ENCODE measurements around the gene SLCO4C1.
"Not testable (repeated sequence)": the region's sequence is repeated elsewhere in the genome, so short reads cannot be mapped to it uniquely, and the experiment has no call there.

SLCO4C1 gene, protein sequence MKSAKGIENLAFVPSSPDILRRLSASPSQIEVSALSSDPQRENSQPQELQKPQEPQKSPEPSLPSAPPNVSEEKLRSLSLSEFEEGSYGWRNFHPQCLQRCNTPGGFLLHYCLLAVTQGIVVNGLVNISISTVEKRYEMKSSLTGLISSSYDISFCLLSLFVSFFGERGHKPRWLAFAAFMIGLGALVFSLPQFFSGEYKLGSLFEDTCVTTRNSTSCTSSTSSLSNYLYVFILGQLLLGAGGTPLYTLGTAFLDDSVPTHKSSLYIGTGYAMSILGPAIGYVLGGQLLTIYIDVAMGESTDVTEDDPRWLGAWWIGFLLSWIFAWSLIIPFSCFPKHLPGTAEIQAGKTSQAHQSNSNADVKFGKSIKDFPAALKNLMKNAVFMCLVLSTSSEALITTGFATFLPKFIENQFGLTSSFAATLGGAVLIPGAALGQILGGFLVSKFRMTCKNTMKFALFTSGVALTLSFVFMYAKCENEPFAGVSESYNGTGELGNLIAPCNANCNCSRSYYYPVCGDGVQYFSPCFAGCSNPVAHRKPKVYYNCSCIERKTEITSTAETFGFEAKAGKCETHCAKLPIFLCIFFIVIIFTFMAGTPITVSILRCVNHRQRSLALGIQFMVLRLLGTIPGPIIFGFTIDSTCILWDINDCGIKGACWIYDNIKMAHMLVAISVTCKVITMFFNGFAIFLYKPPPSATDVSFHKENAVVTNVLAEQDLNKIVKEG

DNA sequence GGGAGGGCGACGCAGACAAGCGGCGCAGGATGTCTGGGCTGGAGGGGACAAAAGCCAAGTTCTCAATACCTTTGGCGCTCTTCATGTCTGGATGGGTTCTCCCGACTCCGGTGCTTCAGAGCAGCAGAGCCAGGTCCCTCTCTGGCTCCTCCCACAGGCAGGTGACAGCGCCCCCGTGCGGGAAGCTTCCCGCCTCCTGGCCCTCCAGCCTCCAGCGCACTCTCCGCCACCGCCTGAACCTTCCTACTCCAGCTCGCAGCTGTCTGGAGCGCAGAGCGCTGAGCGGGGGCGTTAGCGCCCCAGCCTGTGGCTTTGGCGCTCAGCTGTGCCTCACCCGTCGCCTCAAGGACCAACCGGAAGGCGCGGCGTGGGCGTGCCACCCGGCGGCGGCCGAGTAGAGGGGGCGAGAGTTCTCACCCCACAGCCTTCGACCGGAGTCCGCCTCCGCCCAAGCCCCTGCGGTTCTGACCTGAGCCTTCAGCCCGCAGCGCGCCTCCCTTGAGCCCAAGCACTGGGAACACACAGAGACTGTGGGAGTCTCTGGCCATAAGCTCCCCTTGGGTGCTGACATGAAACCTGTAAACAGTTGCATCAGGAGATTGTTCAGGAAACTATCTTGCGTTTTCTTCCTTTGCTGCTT is at the start of gene SLCO4C1:
Gene SLCO4C1 (minus strand): TSS at position 107 of the 640 bp plus-strand sequence. CDS start 22 bp downstream, at position 85.
- peak; percentile 36 for DNase-seq (ENCODE audit: low read depth)

GRCh38 chr5:102341681-102342288 is 45.7 kb upstream of the SLCO4C1 start:
- DNase-seq (ENCODE audit: low read depth): no peak

- DNase-seq (ENCODE audit: low read depth): no peak
Observed at GRCh38 chr5:102324714-102325113, 28.6 kb upstream of the SLCO4C1 start.

DNA sequence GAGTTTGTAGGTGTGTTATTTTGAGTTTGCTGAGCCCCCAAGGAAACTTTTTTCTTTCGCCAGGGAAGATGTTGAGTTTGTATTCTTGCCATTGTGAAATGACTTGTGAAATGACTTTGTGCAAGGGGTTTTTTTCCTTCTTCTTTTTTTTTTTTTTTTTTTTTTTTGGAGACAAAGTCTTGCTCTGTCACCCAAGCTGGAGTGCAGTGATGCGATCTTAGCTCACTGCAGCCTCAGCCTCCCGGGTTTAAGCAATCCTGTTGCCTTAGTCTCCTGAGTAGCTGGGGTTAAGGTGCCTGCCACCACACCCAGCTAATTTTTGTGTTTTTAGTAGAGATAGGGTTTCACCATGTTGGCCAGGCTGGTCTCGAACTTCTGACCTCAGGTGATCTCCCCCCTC is 22.7 kb upstream of the SLCO4C1 start:
- not testable (repeated sequence) for DNase-seq (ENCODE audit: low read depth)

GRCh38 chr5:102314328-102314727 is 18.2 kb upstream of the SLCO4C1 start:
- DNase-seq (ENCODE audit: low read depth): no peak

DNA sequence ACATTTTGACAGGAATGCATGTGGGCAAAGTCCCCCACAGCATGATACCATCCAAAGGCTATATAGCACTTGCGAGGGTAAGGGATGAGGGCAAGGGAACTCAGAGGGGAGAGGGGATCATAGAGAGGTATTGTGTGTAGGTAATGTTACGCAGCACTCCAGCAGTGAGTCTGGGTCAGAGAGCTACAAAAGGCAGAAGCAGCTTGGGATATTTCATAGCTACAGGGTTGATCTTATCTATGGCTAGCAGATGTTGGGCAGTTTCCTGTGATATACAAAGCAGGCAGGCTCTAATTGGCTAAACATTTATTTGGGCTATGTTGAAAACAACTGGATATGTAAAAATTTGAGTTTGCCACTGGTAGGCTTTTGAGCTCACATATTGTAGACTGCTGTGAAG is 17.8 kb upstream of the SLCO4C1 start:
- no peak for DNase-seq (ENCODE audit: low read depth)

DNA sequence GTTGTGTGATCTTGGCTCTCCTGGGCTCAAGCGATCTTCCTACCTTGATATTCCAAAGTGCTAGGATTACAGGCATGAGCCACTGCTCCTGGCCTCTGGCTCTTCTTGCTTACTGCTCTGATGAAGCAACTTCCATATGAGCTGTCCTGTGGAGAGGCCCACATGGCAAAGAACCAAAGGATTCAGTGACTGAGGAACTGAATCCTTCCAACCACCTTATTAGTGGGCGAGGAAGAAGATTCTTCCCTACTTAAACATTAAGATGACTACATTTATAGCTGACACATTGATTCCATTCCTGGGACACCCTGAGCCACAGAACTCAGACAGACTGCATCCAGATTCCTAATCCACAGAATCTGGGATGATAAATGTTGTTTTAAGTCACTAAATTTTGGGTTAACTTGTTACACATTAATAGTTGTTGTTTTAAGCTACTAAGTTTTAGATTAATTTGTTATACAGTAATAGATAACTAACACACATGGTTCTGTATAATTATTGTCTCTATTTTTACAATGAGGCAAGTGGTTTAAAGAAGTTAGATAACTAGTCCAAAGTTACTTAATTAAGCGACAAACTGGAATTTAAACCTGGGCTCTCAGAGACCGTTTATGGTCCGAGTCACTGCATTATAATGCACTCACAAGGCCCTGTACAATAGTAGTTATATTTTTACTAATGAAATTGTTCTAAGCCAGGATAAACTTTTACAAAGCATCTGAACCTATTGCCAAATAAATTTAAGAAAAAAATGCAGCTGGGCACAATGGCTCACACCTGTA is 16.7 kb upstream of the SLCO4C1 start:
- DNase-seq (ENCODE audit: low read depth): no peak

DNA sequence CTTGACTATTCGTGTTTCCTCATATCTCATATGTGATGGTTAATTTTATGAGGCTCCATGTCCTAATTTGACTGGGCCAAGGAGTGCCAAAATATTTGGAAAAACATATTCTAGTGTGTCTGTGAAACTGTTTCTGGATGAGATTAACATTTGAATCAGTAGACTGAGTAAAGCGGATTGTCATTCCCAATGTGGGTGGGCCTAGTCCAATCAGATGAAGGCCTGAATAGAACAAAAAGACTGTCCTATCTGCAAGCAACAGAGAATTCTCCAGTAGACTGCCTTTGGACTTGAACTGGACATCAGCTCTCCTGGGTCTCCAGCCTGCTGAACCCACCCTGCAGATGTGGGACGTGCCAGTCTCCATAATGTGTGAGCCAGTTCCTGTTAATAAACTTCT is 13.5 kb upstream of the SLCO4C1 start:
- DNase-seq (ENCODE audit: low read depth): no peak

- DNase-seq (ENCODE audit: low read depth): no peak
Observed at GRCh38 chr5:102307232-102307631, 11.1 kb upstream of the SLCO4C1 start.

- DNase-seq (ENCODE audit: low read depth): no peak
Observed at GRCh38 chr5:102306121-102306520, 10.0 kb upstream of the SLCO4C1 start.

- no peak for DNase-seq (ENCODE audit: low read depth)
Observed at GRCh38 chr5:102295534-102296177, 428 bp downstream of the SLCO4C1 start.

GRCh38 chr5:102294886-102295395 is 1.1 kb downstream of the SLCO4C1 start:
- DNase-seq (ENCODE audit: low read depth): no peak

DNA sequence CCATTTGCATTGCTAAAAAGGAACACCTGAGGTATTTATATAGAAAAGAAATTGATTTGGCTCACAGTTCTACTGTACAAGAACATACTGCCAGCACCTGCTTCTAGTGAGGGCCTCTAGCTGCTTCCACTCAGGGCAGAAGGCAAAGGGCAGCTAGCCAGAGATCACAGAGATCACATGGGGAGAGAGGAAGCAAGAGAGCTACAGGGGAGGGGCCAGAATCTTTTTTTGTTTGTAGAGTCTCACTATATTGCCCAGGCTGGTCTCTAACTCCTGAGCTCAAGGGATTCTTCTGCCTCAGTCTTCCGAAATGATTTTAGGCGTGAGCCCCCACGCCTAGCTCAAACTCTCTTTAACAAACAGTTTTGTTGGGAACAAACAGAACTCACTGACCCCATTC is 6.1 kb downstream of the SLCO4C1 start:
- no peak for DNase-seq (ENCODE audit: low read depth)

GRCh38 chr5:102289251-102289899 is 6.7 kb downstream of the SLCO4C1 start:
- DNase-seq (ENCODE audit: low read depth): no peak

DNA sequence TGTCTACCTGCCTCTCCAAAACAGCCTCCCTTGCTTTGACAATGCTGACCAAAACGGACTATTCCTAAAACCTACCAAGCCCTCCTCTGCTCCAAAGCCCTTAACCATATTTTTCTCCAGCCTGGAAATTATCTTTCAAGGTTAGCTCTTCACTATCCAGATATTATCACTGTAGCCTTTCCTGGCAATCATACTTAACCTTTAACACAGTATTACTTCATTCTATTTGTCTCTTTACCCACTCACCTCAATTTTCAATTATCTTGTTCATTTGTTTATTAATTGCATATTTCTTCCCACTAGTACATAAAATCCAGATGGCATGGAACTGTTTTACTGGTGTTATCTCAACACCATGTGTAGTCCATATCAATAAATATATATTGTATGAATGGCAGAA is 7.5 kb downstream of the SLCO4C1 start:
- no peak for DNase-seq (ENCODE audit: low read depth)

DNA sequence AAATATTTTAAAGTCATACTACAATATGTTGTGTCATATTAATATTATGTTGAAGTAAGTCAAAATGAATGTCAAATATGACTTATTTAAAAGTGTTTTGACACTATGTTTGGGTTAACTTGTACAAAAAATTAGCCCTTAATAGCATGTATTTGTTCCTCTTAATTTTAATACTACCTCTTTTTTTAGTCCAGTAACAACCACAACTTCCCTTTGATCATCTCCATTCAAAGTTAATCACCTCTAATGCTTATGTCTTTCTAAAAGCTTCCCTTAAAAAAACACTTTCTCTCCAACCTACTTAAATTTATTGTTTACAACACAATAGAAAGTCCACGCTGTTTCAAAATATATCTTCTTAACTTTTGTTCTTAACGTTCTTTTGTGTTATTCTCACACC is 9.6 kb downstream of the SLCO4C1 start:
- DNase-seq (ENCODE audit: low read depth): no peak

- no peak for DNase-seq (ENCODE audit: low read depth)
Observed at GRCh38 chr5:102283102-102283797, 12.8 kb downstream of the SLCO4C1 start.

GRCh38 chr5:102279711-102280110 is 16.4 kb downstream of the SLCO4C1 start:
- no peak for DNase-seq (ENCODE audit: low read depth)

DNA sequence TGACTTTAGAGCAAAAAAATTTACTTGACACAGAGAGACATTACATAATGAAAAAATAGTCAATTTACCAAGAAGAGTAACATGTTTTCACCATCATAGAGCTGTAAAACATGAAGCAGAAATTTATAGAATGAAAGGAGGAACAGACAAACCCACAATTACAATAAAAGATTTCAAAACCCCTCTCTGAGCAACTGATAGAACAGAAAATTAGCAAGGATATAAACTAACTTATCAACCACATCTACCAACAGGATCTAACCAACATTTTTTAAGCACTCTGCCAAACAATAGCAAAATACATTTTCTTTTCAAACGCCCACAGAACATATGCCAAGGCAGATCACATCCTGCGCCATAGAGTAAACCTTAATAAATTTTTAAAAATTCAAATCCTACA is 17.9 kb downstream of the SLCO4C1 start:
- no peak for DNase-seq (ENCODE audit: low read depth)

- no peak for DNase-seq (ENCODE audit: low read depth)
Observed at GRCh38 chr5:102277144-102277543, 18.9 kb downstream of the SLCO4C1 start.

Measured in amniotic epithelial cell (primary cell).